ENCODE measurements around the gene KLRB1. TPM values are rescaled to one million over a fixed set of nuclear protein-coding genes. Genes with fewer than 3 reads are reported as not detected.
A peak's percentile ranks its signal among the peaks of the same experiment; 100 is the strongest.
"Not testable (repeated sequence)": the region's sequence is repeated elsewhere in the genome, so short reads cannot be mapped to it uniquely, and the experiment has no call there.

KLRB1 gene
- total RNA-seq, 5 donors from 2014 or later (not counting 1 experiment from before 2014, with no cell fraction given) = 9.0 to 55.5 (median 31.6) TPM

- no peak overlapping the region for H3K4me3 Mint-ChIP-seq
- POLR2A ChIA-PET = interaction anchor here (0.7 to 0.8 kb wide), 2 partner anchors 49 to 164 kb away, joined by 4 read pairs; no protein-coding TSS in a partner anchor
These were observed 9.4 kb upstream of the KLRB1 start for GRCh38 chr12:9617124-9617523.

GRCh38 chr12:9615420-9616136 lies 7.9 kb upstream of the KLRB1 start:
- CTCF ChIA-PET = interaction anchor here (0.6 to 1.5 kb wide), 11 partner anchors 9 to 316 kb away, joined by 3 to 8 read pairs (median 3); partner anchors contain the start of gene CLEC2A (in 1 of the 2)

More at GRCh38 chr12:9617124-9617523, 9.4 kb upstream of the KLRB1 start:
- ATAC-seq (replicated peaks in 1 of 4) (no peak), DNase-seq (no peak)
- H3K36me3 Mint-ChIP-seq = peaks cover 17% of the 10 kb centered on the region
- H3K4me1 ChIP-seq (ENCODE audit: control insufficient read depth in 1 of 2, extremely low read depth in 1 of 2, insufficient read depth in 2 of 2, low read length in 2 of 2) = peaks cover 19 to 25% of the 10 kb centered on the region in 2 experiments
- H3K27ac ChIP-seq (ENCODE audit: low read length) = peak overlapping the region; percentile 92
- H3K4me3 ChIP-seq (ENCODE audit: control insufficient read depth in 1 of 2, extremely low read depth in 1 of 2, low read length in 1 of 2) = no peak overlapping the region
- no peaks in the 10 kb centered on the region for H3K9me3 ChIP-seq
- H3K36me3 ChIP-seq (ENCODE audit: control insufficient read depth in 2 of 2, extremely low read depth in 1 of 2, insufficient read depth in 1 of 2, low read length in 1 of 2) = peaks cover 0 to 3% of the 10 kb centered on the region in 2 donors
- WGBS (ENCODE audit: insufficient coverage) = no CpG with 5 or more reads among the region's 6 CpGs
- H3K27me3 ChIP-seq (replicated peaks in 1 of 2; ENCODE audit: control insufficient read depth in 2 of 2, extremely low read depth in 1 of 2, insufficient read depth in 2 of 2, low read length in 1 of 2) = no peaks in the 10 kb centered on the region
- H3K9me3 Mint-ChIP-seq = peaks cover 0 to 10% (median 0%) of the 10 kb centered on the region in 3 donors
- CTCF ChIA-PET = no interaction called here
- peak overlapping the region; percentile 9 to 86 for H3K27ac Mint-ChIP-seq
- no peaks in the 10 kb centered on the region for H3K27me3 Mint-ChIP-seq
- peaks cover 64 to 77% (median 69%) of the 10 kb centered on the region in 3 donors for H3K4me1 Mint-ChIP-seq

GRCh38 chr12:9610606-9611005 lies 2.9 kb upstream of the KLRB1 start:
- DNase-seq = peak in 17 of 35 experiments; percentile 5 to 48 (median 13)
- H3K4me3 ChIP-seq (ENCODE audit: control insufficient read depth in 1 of 2, extremely low read depth in 1 of 2, low read length in 1 of 2); H3K36me3 ChIP-seq (ENCODE audit: control insufficient read depth in 2 of 2, extremely low read depth in 1 of 2, insufficient read depth in 1 of 2, low read length in 1 of 2); H3K36me3 Mint-ChIP-seq; H3K27me3 ChIP-seq (replicated peaks in 1 of 2; ENCODE audit: control insufficient read depth in 2 of 2, extremely low read depth in 1 of 2, insufficient read depth in 2 of 2, low read length in 1 of 2); POLR2A ChIA-PET; H3K9me3 ChIP-seq; ATAC-seq (replicated peaks in 1 of 4); H3K27me3 Mint-ChIP-seq; H3K27ac ChIP-seq (ENCODE audit: low read length); H3K9me3 Mint-ChIP-seq: not testable (repeated sequence)
- 55% methylated on average over 4 of the region's 5 CpGs for WGBS (ENCODE audit: insufficient coverage)
- H3K4me1 ChIP-seq (ENCODE audit: control insufficient read depth in 1 of 2, extremely low read depth in 1 of 2, insufficient read depth in 2 of 2, low read length in 2 of 2) = peaks cover 16 to 19% of the 10 kb centered on the region in 2 experiments
- peak overlapping the region in 1 of 3 donors; percentile 40 for H3K4me3 Mint-ChIP-seq
- CTCF ChIA-PET = interaction anchor here in 1 of 2 donors (0.6 to 1.4 kb wide), 3 partner anchors 8 to 697 kb away, joined by 3 to 5 read pairs (median 3); no protein-coding TSS in a partner anchor
- peak overlapping the region; percentile 61 to 64 for H3K27ac Mint-ChIP-seq
- H3K4me1 Mint-ChIP-seq = peaks cover 70 to 84% (median 77%) of the 10 kb centered on the region in 3 donors

More at GRCh38 chr12:9615420-9616136, 7.9 kb upstream of the KLRB1 start:
- H3K27ac ChIP-seq (ENCODE audit: low read length) = peak overlapping the region; percentile 92
- no peaks in the 10 kb centered on the region for H3K27me3 Mint-ChIP-seq
- ATAC-seq (replicated peaks in 1 of 4) (peak; percentile 86 to 94 (median 88)), DNase-seq (peak in 2 of 35 experiments; percentile 10 to 68)
- peaks cover 11% of the 10 kb centered on the region for H3K36me3 Mint-ChIP-seq
- no peaks in the 10 kb centered on the region for H3K9me3 ChIP-seq
- peak overlapping the region; percentile 56 to 82 (median 70) for H3K4me3 Mint-ChIP-seq
- POLR2A ChIA-PET = interaction anchor here (0.6 to 1.5 kb wide), 8 partner anchors 31 to 1085 kb away, joined by 3 to 16 read pairs (median 4); partner anchors contain the start of genes CD69 (in 1 of the 2) and GABARAPL1 (in 1 of the 2)
- H3K9me3 Mint-ChIP-seq = peaks cover 0 to 7% (median 0%) of the 10 kb centered on the region in 3 donors
- peaks cover 0 to 3% of the 10 kb centered on the region in 2 donors for H3K36me3 ChIP-seq (ENCODE audit: control insufficient read depth in 2 of 2, extremely low read depth in 1 of 2, insufficient read depth in 1 of 2, low read length in 1 of 2)
- no peaks in the 10 kb centered on the region for H3K27me3 ChIP-seq (replicated peaks in 1 of 2; ENCODE audit: control insufficient read depth in 2 of 2, extremely low read depth in 1 of 2, insufficient read depth in 2 of 2, low read length in 1 of 2)
- peak overlapping the region; percentile 92 to 99 for H3K27ac Mint-ChIP-seq
- peaks cover 78 to 93% (median 84%) of the 10 kb centered on the region in 3 donors for H3K4me1 Mint-ChIP-seq
- no CpG with 5 or more reads among the region's 5 CpGs for WGBS (ENCODE audit: insufficient coverage)
- H3K4me3 ChIP-seq (ENCODE audit: control insufficient read depth in 1 of 2, extremely low read depth in 1 of 2, low read length in 1 of 2) = peak overlapping the region in 1 of 2 donors; percentile 21
- peaks cover 25 to 26% of the 10 kb centered on the region in 2 experiments for H3K4me1 ChIP-seq (ENCODE audit: control insufficient read depth in 1 of 2, extremely low read depth in 1 of 2, insufficient read depth in 2 of 2, low read length in 2 of 2)

- H3K4me1 Mint-ChIP-seq = peaks cover 37 to 71% (median 40%) of the 10 kb centered on the region in 3 donors
- H3K36me3 ChIP-seq (ENCODE audit: control insufficient read depth in 2 of 2, extremely low read depth in 1 of 2, insufficient read depth in 1 of 2, low read length in 1 of 2) = no peaks in the 10 kb centered on the region
- H3K9me3 Mint-ChIP-seq = peaks cover 0 to 10% (median 6%) of the 10 kb centered on the region in 3 donors
- ATAC-seq (replicated peaks in 1 of 4) (no peak), DNase-seq (no peak)
- ChIA-PET CTCF (interaction anchor here (0.7 to 1.0 kb wide), 2 partner anchors 8 to 149 kb away, joined by 3 to 4 read pairs; no protein-coding TSS in a partner anchor), POLR2A (interaction anchor here in 1 of 2 donors (0.6 kb wide), 1 partner anchor 166 kb away, joined by 3 read pairs; no protein-coding TSS in a partner anchor)
- H3K27ac ChIP-seq (ENCODE audit: low read length) = peak overlapping the region; percentile 42
- peaks cover 9 to 16% of the 10 kb centered on the region in 2 experiments for H3K4me1 ChIP-seq (ENCODE audit: control insufficient read depth in 1 of 2, extremely low read depth in 1 of 2, insufficient read depth in 2 of 2, low read length in 2 of 2)
- peak overlapping the region in 1 of 2 donors; percentile 46 for H3K4me3 ChIP-seq (ENCODE audit: control insufficient read depth in 1 of 2, extremely low read depth in 1 of 2, low read length in 1 of 2)
- no peaks in the 10 kb centered on the region for H3K9me3 ChIP-seq
- H3K36me3 Mint-ChIP-seq = peaks cover 14% of the 10 kb centered on the region
- WGBS (ENCODE audit: insufficient coverage) = no CpG with 5 or more reads among the region's 4 CpGs
- no peaks in the 10 kb centered on the region for H3K27me3 Mint-ChIP-seq
- peak overlapping the region; percentile 63 to 86 (median 82) for H3K4me3 Mint-ChIP-seq
- H3K27ac Mint-ChIP-seq = peak overlapping the region; percentile 90 to 97
- no peaks in the 10 kb centered on the region for H3K27me3 ChIP-seq (replicated peaks in 1 of 2; ENCODE audit: control insufficient read depth in 2 of 2, extremely low read depth in 1 of 2, insufficient read depth in 2 of 2, low read length in 1 of 2)
These were observed 862 bp downstream of the KLRB1 start for GRCh38 chr12:9606736-9607372.

- WGBS (ENCODE audit: insufficient coverage) = no CpG with 5 or more reads among the region's 3 CpGs
- peaks cover 20% of the 10 kb centered on the region for H3K36me3 Mint-ChIP-seq
- peak overlapping the region in 1 of 2 donors; percentile 42 for H3K4me3 ChIP-seq (ENCODE audit: control insufficient read depth in 1 of 2, extremely low read depth in 1 of 2, low read length in 1 of 2)
- H3K27me3 Mint-ChIP-seq = no peaks in the 10 kb centered on the region
- peaks cover 0 to 10% (median 6%) of the 10 kb centered on the region in 3 donors for H3K9me3 Mint-ChIP-seq
- H3K4me3 Mint-ChIP-seq = peak overlapping the region; percentile 63 to 76 (median 70)
- H3K4me1 Mint-ChIP-seq = peaks cover 31 to 69% (median 34%) of the 10 kb centered on the region in 3 donors
- DNase-seq = no peak
- peak overlapping the region; percentile 25 for H3K27ac ChIP-seq (ENCODE audit: low read length)
- H3K4me1 ChIP-seq (ENCODE audit: control insufficient read depth in 1 of 2, extremely low read depth in 1 of 2, insufficient read depth in 2 of 2, low read length in 2 of 2) = peaks cover 9 to 16% of the 10 kb centered on the region in 2 experiments
- ATAC-seq (replicated peaks in 1 of 4) = peak in 1 of 4 experiments; percentile 44
- H3K9me3 ChIP-seq = no peaks in the 10 kb centered on the region
- H3K27ac Mint-ChIP-seq = peak overlapping the region; percentile 65
- H3K27me3 ChIP-seq (replicated peaks in 1 of 2; ENCODE audit: control insufficient read depth in 2 of 2, extremely low read depth in 1 of 2, insufficient read depth in 2 of 2, low read length in 1 of 2) = no peaks in the 10 kb centered on the region
- CTCF ChIA-PET = interaction anchor here in 1 of 2 donors (1.0 kb wide), 1 partner anchor 9 kb away, joined by 3 read pairs; no protein-coding TSS in a partner anchor
- H3K36me3 ChIP-seq (ENCODE audit: control insufficient read depth in 2 of 2, extremely low read depth in 1 of 2, insufficient read depth in 1 of 2, low read length in 1 of 2) = no peaks in the 10 kb centered on the region
- POLR2A ChIA-PET = no interaction called here
These were observed 1.5 kb downstream of the KLRB1 start for GRCh38 chr12:9606247-9606646.

GRCh38 chr12:9605483-9605882 lies 2.2 kb downstream of the KLRB1 start:
- WGBS (ENCODE audit: insufficient coverage) = 69% methylated on average over 2 of the region's 2 CpGs
- H3K27me3 ChIP-seq (replicated peaks in 1 of 2; ENCODE audit: control insufficient read depth in 2 of 2, extremely low read depth in 1 of 2, insufficient read depth in 2 of 2, low read length in 1 of 2) = no peaks in the 10 kb centered on the region
- no peaks in the 10 kb centered on the region for H3K9me3 ChIP-seq
- peak overlapping the region; percentile 65 for H3K27ac Mint-ChIP-seq
- CTCF ChIA-PET = no interaction called here
- peak overlapping the region in 1 of 2 donors; percentile 42 for H3K4me3 ChIP-seq (ENCODE audit: control insufficient read depth in 1 of 2, extremely low read depth in 1 of 2, low read length in 1 of 2)
- H3K4me3 Mint-ChIP-seq = peak overlapping the region; percentile 63 to 76 (median 70)
- no peak for DNase-seq
- H3K4me1 Mint-ChIP-seq = peaks cover 23 to 62% (median 26%) of the 10 kb centered on the region in 3 donors
- H3K36me3 Mint-ChIP-seq = peaks cover 21% of the 10 kb centered on the region
- peaks cover 9% of the 10 kb centered on the region in 2 experiments for H3K4me1 ChIP-seq (ENCODE audit: control insufficient read depth in 1 of 2, extremely low read depth in 1 of 2, insufficient read depth in 2 of 2, low read length in 2 of 2)
- no peak for ATAC-seq (replicated peaks in 1 of 4)
- POLR2A ChIA-PET = no interaction called here
- no peaks in the 10 kb centered on the region for H3K36me3 ChIP-seq (ENCODE audit: control insufficient read depth in 2 of 2, extremely low read depth in 1 of 2, insufficient read depth in 1 of 2, low read length in 1 of 2)
- H3K27me3 Mint-ChIP-seq = no peaks in the 10 kb centered on the region
- H3K27ac ChIP-seq (ENCODE audit: low read length) = peak overlapping the region; percentile 25
- peaks cover 0 to 10% (median 6%) of the 10 kb centered on the region in 3 donors for H3K9me3 Mint-ChIP-seq

Data from T-cell (primary cell).